ENCODE data around the gene DEF6. TPM values are rescaled to one million over a fixed set of nuclear protein-coding genes. Genes with fewer than 3 reads are reported as not detected.

DEF6 gene
- total RNA-seq, 1 donor from 2014 or later: 0.17 TPM

DNA sequence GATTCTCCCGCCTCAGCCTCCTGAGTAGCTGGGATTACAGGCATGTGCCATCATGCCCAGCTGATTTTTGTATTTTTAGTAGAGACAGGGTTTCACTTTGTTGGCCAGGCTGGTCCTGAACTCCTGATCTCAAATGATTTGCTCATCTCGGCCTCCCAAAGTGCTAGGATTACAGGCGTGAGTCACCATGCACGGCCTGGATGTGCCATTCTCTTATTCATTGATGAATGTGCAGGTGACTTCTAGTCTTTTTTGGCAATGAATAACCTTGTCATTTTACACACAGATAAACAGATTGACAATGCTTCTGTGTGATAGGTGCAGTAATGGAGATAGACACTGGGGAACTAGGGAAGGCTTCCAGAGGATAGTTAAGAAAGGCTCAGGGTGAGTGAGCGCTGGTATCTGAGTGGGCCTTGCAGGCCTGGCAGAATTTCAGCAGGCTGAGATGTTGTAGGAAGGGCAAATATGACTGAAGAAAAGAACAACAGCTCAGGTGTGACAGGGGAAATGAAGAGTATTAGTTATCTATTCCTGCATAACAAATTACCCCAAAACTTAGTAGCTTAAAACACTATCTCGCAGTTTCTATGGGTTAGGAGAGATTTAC is 68.1 kb downstream of the DEF6 start:
- Histone ChIP-seq H3F3A (ENCODE audit: low read depth) (no peaks in the 10 kb centered on the region), H3K4me1 (peaks cover 12% of the 10 kb centered on the region), H3K27ac (no peak overlapping the region), H3K9ac (no peak overlapping the region), H3K4me3 (no peak overlapping the region), H2AFZ (replicated peaks) (no peak overlapping the region), H3K79me2 (ENCODE audit: low read depth) (no peaks in the 10 kb centered on the region), H3K27me3 (no peaks in the 10 kb centered on the region), H3K36me3 (no peaks in the 10 kb centered on the region), H4K20me1 (ENCODE audit: low read depth) (no peaks in the 10 kb centered on the region), H3K4me2 (no peak overlapping the region), H3K9me3 (ENCODE audit: low read depth) (no peaks in the 10 kb centered on the region)
- Mint-ChIP-seq H3K27ac (no peak overlapping the region), H3K4me1 (peaks cover 24% of the 10 kb centered on the region), H3K27me3 (ENCODE audit: insufficient read depth, low read depth) (peaks cover 5% of the 10 kb centered on the region), H3K4me3 (no peak overlapping the region), H3K9me3 (no peaks in the 10 kb centered on the region), H3K36me3 (peaks cover 3% of the 10 kb centered on the region)
- no peak for DNase-seq (ENCODE audit: low spot score)
- TF ChIP-seq EZH2phosphoT487 (IDR thresholded peaks at IDR 0.05) (no peak), EZH2 (IDR thresholded peaks at IDR 0.05) (no peak)
- TF ChIP-seq, protein P1, sequence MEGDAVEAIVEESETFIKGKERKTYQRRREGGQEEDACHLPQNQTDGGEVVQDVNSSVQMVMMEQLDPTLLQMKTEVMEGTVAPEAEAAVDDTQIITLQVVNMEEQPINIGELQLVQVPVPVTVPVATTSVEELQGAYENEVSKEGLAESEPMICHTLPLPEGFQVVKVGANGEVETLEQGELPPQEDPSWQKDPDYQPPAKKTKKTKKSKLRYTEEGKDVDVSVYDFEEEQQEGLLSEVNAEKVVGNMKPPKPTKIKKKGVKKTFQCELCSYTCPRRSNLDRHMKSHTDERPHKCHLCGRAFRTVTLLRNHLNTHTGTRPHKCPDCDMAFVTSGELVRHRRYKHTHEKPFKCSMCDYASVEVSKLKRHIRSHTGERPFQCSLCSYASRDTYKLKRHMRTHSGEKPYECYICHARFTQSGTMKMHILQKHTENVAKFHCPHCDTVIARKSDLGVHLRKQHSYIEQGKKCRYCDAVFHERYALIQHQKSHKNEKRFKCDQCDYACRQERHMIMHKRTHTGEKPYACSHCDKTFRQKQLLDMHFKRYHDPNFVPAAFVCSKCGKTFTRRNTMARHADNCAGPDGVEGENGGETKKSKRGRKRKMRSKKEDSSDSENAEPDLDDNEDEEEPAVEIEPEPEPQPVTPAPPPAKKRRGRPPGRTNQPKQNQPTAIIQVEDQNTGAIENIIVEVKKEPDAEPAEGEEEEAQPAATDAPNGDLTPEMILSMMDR (IDR thresholded peaks at IDR 0.05): no peak

DNA sequence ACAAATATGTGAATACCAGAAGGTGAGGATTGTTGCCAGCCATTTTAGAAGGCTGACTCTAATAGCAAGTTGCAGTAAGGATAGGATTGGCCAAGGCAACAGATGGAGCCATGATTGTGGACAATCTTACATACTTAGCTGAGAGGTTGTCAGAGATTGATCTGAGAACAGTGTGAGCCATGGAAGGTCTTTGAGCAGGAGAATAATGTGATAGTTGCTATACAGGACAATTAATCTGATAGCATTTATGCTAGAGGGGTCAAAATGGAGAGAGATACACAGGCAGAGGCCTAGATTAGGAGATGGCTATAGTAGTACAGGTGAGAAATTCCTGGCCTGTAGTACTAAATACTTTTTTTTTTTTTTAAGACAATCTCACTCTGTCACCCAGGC is 68.6 kb downstream of the DEF6 start:
- no peaks in the 10 kb centered on the region for H3K27me3 ChIP-seq
- Mint-ChIP-seq H3K9me3 (no peaks in the 10 kb centered on the region), H3K4me1 (peaks cover 24% of the 10 kb centered on the region), H3K27ac (no peak overlapping the region), H3K4me3 (no peak overlapping the region), H3K27me3 (ENCODE audit: insufficient read depth, low read depth) (peaks cover 5% of the 10 kb centered on the region), H3K36me3 (peaks cover 4% of the 10 kb centered on the region)
- no peak for DNase-seq (ENCODE audit: low spot score)
- H3K9ac ChIP-seq: no peak overlapping the region
- no peak overlapping the region for H3K4me3 ChIP-seq
- peaks cover 10% of the 10 kb centered on the region for H3K4me1 ChIP-seq
- no peaks in the 10 kb centered on the region for H3F3A ChIP-seq (ENCODE audit: low read depth)
- H3K9me3 ChIP-seq (ENCODE audit: low read depth): no peaks in the 10 kb centered on the region
- H3K4me2 ChIP-seq: no peak overlapping the region
- no peaks in the 10 kb centered on the region for H3K79me2 ChIP-seq (ENCODE audit: low read depth)
- no peaks in the 10 kb centered on the region for H3K36me3 ChIP-seq
- TF ChIP-seq EZH2phosphoT487 (IDR thresholded peaks at IDR 0.05): no peak
- no peak for TF ChIP-seq EZH2 (IDR thresholded peaks at IDR 0.05)
- TF ChIP-seq, protein P1 (IDR thresholded peaks at IDR 0.05): no peak
- H3K27ac ChIP-seq: no peak overlapping the region
- H4K20me1 ChIP-seq (ENCODE audit: low read depth): no peaks in the 10 kb centered on the region
- H2AFZ ChIP-seq (replicated peaks): no peak overlapping the region

DNA sequence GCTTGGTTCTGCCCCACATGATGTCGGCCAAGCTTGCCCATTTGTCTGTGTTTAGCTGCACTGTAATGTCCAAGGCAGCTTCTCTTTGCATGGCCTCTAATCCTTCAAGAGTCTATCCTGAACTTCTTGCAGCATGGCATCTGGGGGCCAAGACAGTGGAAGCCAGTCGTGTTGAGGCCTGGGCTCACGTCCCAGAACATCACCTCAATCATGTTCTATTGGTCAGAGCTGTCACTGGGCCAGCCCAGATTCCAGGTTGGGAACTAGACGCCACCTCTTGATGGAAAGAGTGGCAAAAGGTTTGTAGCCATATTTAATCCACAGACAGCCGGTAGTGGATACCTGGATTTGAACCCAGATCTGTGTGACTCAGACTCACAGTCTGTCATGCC is 70.0 kb downstream of the DEF6 start:
- DNase-seq (ENCODE audit: low spot score): no peak
- TF ChIP-seq EZH2phosphoT487 (IDR thresholded peaks at IDR 0.05) (no peak), EZH2 (IDR thresholded peaks at IDR 0.05) (no peak)
- TF ChIP-seq, protein P1 (IDR thresholded peaks at IDR 0.05): no peak
- Mint-ChIP-seq H3K9me3 (no peaks in the 10 kb centered on the region), H3K27ac (no peak overlapping the region), H3K36me3 (peaks cover 7% of the 10 kb centered on the region), H3K27me3 (ENCODE audit: insufficient read depth, low read depth) (peaks cover 5% of the 10 kb centered on the region), H3K4me3 (no peak overlapping the region), H3K4me1 (peaks cover 16% of the 10 kb centered on the region)
- Histone ChIP-seq H3K4me2 (no peak overlapping the region), H4K20me1 (ENCODE audit: low read depth) (no peaks in the 10 kb centered on the region), H2AFZ (replicated peaks) (no peak overlapping the region), H3K79me2 (ENCODE audit: low read depth) (no peaks in the 10 kb centered on the region), H3K27me3 (no peaks in the 10 kb centered on the region), H3K4me1 (peaks cover 9% of the 10 kb centered on the region), H3K4me3 (no peak overlapping the region), H3K9me3 (ENCODE audit: low read depth) (no peaks in the 10 kb centered on the region), H3K27ac (no peak overlapping the region), H3K36me3 (no peaks in the 10 kb centered on the region), H3F3A (ENCODE audit: low read depth) (no peaks in the 10 kb centered on the region), H3K9ac (no peak overlapping the region)

Data from neural progenitor cell (in vitro differentiated cells).